Stimulated activated effector memory CD8-positive, alpha-beta T cell treated with anti-CD3 and anti-CD28 coated beads, Interleukin-12 subunit alpha, Interleukin-12 subunit beta, amount 100 ng/mL, for 72 hours (primary cell): ENCODE measurements around the gene AGPAT2.

Source experiments
- ATAC-seq: fragments of 150-1000 bp; cut with Tn5 transposase; 2 replicates; pipeline ENCODE4 v1.10.0; 2021
- DNase-seq, 2 donors: peaks; one replicate each; pipeline ENCODE4 v3.0.0; 2021 to 2022; ENCODE audit warnings: low spot score in 2 of 2
- H3K27ac Mint-ChIP-seq: one replicate; pipeline ENCODE4 v1.8.0; 2022; ENCODE audit warnings: mild to moderate bottlenecking, mixed read lengths
- H3K36me3 Mint-ChIP-seq: one replicate; pipeline ENCODE4 v1.8.0; 2022; ENCODE audit warnings: mild to moderate bottlenecking, mixed read lengths
- H3K4me1 Mint-ChIP-seq: one replicate; pipeline ENCODE4 v1.8.0; 2022; ENCODE audit warnings: mixed read lengths
- H3K4me3 Mint-ChIP-seq: one replicate; pipeline ENCODE4 v1.8.0; 2022; ENCODE audit warnings: mild to moderate bottlenecking, mixed read lengths
- H3K9me3 Mint-ChIP-seq: one replicate; pipeline ENCODE4 v1.8.0; 2022; ENCODE audit warnings: mixed read lengths

AGPAT2 gene

GRCh38 chr9:136678034-136678433 lies 9.2 kb downstream of the AGPAT2 start:
- Mint-ChIP-seq H3K4me3 (no peak overlapping the region), H3K36me3 (peaks cover 8% of the 10 kb centered on the region), H3K9me3 (no peaks in the 10 kb centered on the region), H3K4me1 (no peaks in the 10 kb centered on the region), H3K27ac (no peak overlapping the region)
- ATAC-seq (no peak), DNase-seq (no peak)

- DNase-seq = no peak
Observed at GRCh38 chr9:136676920-136677686, 10.2 kb downstream of the AGPAT2 start.

GRCh38 chr9:136676297-136676794 lies 10.9 kb downstream of the AGPAT2 start:
- Mint-ChIP-seq H3K36me3 (peaks cover 8% of the 10 kb centered on the region), H3K9me3 (no peaks in the 10 kb centered on the region), H3K27ac (no peak overlapping the region), H3K4me1 (no peaks in the 10 kb centered on the region), H3K4me3 (no peak overlapping the region)
- DNase-seq (no peak), ATAC-seq (no peak)

More at GRCh38 chr9:136676920-136677686, 10.2 kb downstream of the AGPAT2 start:
- H3K9me3 Mint-ChIP-seq = no peaks in the 10 kb centered on the region
- H3K27ac Mint-ChIP-seq = no peak overlapping the region
- H3K36me3 Mint-ChIP-seq = peaks cover 8% of the 10 kb centered on the region
- no peaks in the 10 kb centered on the region for H3K4me1 Mint-ChIP-seq
- no peak for ATAC-seq
- no peak overlapping the region for H3K4me3 Mint-ChIP-seq

- no peaks in the 10 kb centered on the region for H3K9me3 Mint-ChIP-seq
- H3K27ac Mint-ChIP-seq = no peak overlapping the region
- no peak overlapping the region for H3K4me3 Mint-ChIP-seq
- H3K36me3 Mint-ChIP-seq = peaks cover 8% of the 10 kb centered on the region
- H3K4me1 Mint-ChIP-seq = no peaks in the 10 kb centered on the region
- ATAC-seq (no peak), DNase-seq (no peak)
Observed at GRCh38 chr9:136675477-136676296, 11.6 kb downstream of the AGPAT2 start.

- DNase-seq = no peak
- H3K27ac Mint-ChIP-seq = peak overlapping the region; percentile 63
- peaks cover 8% of the 10 kb centered on the region for H3K36me3 Mint-ChIP-seq
- no peak overlapping the region for H3K4me3 Mint-ChIP-seq
- H3K4me1 Mint-ChIP-seq = no peaks in the 10 kb centered on the region
- H3K9me3 Mint-ChIP-seq = no peaks in the 10 kb centered on the region
- no peak for ATAC-seq
Observed at GRCh38 chr9:136674786-136675349, 12.4 kb downstream of the AGPAT2 start.

GRCh38 chr9:136673975-136674785 lies 13.1 kb downstream of the AGPAT2 start:
- H3K27ac Mint-ChIP-seq = peak overlapping the region; percentile 63
- no peak overlapping the region for H3K4me3 Mint-ChIP-seq
- no peak for ATAC-seq
- no peaks in the 10 kb centered on the region for H3K9me3 Mint-ChIP-seq
- no peak for DNase-seq
- peaks cover 8% of the 10 kb centered on the region for H3K36me3 Mint-ChIP-seq
- H3K4me1 Mint-ChIP-seq = no peaks in the 10 kb centered on the region

GRCh38 chr9:136673088-136673974 lies 13.9 kb downstream of the AGPAT2 start:
- Mint-ChIP-seq H3K4me1 (peaks cover 5% of the 10 kb centered on the region), H3K9me3 (no peaks in the 10 kb centered on the region), H3K4me3 (no peak overlapping the region), H3K27ac (no peak overlapping the region), H3K36me3 (peaks cover 16% of the 10 kb centered on the region)
- ATAC-seq (no peak), DNase-seq (no peak)

GRCh38 chr9:136672431-136673087 lies 14.7 kb downstream of the AGPAT2 start:
- DNase-seq (no peak), ATAC-seq (no peak)
- H3K36me3 Mint-ChIP-seq = peaks cover 16% of the 10 kb centered on the region
- H3K27ac Mint-ChIP-seq = no peak overlapping the region
- H3K9me3 Mint-ChIP-seq = no peaks in the 10 kb centered on the region
- no peak overlapping the region for H3K4me3 Mint-ChIP-seq
- H3K4me1 Mint-ChIP-seq = peaks cover 5% of the 10 kb centered on the region

- Mint-ChIP-seq H3K36me3 (peaks cover 16% of the 10 kb centered on the region), H3K9me3 (no peaks in the 10 kb centered on the region), H3K27ac (peak overlapping the region; percentile 29), H3K4me1 (peaks cover 5% of the 10 kb centered on the region), H3K4me3 (no peak overlapping the region)
- DNase-seq (peak; percentile 58 to 77), ATAC-seq (peak; percentile 42)
Observed at GRCh38 chr9:136671646-136672430, 15.4 kb downstream of the AGPAT2 start.

GRCh38 chr9:136671254-136671614 lies 16.0 kb downstream of the AGPAT2 start:
- Mint-ChIP-seq H3K36me3 (peaks cover 16% of the 10 kb centered on the region), H3K4me1 (peaks cover 5% of the 10 kb centered on the region), H3K9me3 (no peaks in the 10 kb centered on the region), H3K27ac (peak overlapping the region; percentile 29), H3K4me3 (no peak overlapping the region)
- no peak for ATAC-seq
- DNase-seq = no peak

GRCh38 chr9:136670576-136671253 lies 16.5 kb downstream of the AGPAT2 start:
- Mint-ChIP-seq H3K4me3 (no peak overlapping the region), H3K27ac (no peak overlapping the region), H3K4me1 (peaks cover 5% of the 10 kb centered on the region), H3K9me3 (no peaks in the 10 kb centered on the region), H3K36me3 (peaks cover 16% of the 10 kb centered on the region)
- ATAC-seq (no peak), DNase-seq (no peak)

- no peak for DNase-seq
- peaks cover 10% of the 10 kb centered on the region for H3K4me1 Mint-ChIP-seq
- no peaks in the 10 kb centered on the region for H3K9me3 Mint-ChIP-seq
- ATAC-seq = no peak
- H3K4me3 Mint-ChIP-seq = no peak overlapping the region
- H3K36me3 Mint-ChIP-seq = peaks cover 16% of the 10 kb centered on the region
- no peak overlapping the region for H3K27ac Mint-ChIP-seq
Observed at GRCh38 chr9:136669791-136670464, 17.3 kb downstream of the AGPAT2 start.
